ENCODE results near the gene RNF10. TPM values are rescaled to one million over a fixed set of nuclear protein-coding genes. Genes with fewer than 3 reads are reported as not detected.
"Not testable (repeated sequence)": the region's sequence is repeated elsewhere in the genome, so short reads cannot be mapped to it uniquely, and the experiment has no call there.

The RNF10 gene
- 100 to 1,000 TPM; 124 to 217 (median 167) TPM for total RNA-seq

DNA sequence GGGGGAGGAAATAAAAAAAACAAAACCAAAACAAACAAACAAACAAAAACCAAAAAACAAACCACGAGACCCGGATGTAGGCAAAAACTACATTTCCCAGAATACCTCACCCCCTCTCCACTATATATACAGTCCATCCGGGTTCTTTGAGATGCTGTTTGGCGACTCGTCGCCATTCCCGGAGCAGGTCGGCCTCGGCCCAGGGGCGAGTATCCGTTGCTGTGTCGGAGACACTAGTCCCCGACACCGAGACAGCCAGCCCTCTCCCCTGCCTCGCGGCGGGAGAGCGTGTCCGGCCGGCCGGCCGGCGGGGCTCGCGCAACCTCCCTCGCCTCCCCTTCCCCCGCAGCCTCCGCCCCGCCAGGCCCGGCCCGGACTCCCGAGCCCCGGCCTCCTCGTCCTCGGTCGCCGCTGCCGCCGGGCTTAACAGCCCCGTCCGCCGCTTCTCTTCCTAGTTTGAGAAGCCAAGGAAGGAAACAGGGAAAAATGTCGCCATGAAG is at the start of gene RNF10:
Gene RNF10, plus strand, starts transcription at position 154 of the 500 bp plus-strand sequence. CDS start 456 bp downstream, outside the sequence.
- ATAC-seq (ENCODE audit: low FRiP score) (peak; percentile 77), DNase-seq (ENCODE audit: low spot score) (no peak)
- TF ChIP-seq, protein P1, sequence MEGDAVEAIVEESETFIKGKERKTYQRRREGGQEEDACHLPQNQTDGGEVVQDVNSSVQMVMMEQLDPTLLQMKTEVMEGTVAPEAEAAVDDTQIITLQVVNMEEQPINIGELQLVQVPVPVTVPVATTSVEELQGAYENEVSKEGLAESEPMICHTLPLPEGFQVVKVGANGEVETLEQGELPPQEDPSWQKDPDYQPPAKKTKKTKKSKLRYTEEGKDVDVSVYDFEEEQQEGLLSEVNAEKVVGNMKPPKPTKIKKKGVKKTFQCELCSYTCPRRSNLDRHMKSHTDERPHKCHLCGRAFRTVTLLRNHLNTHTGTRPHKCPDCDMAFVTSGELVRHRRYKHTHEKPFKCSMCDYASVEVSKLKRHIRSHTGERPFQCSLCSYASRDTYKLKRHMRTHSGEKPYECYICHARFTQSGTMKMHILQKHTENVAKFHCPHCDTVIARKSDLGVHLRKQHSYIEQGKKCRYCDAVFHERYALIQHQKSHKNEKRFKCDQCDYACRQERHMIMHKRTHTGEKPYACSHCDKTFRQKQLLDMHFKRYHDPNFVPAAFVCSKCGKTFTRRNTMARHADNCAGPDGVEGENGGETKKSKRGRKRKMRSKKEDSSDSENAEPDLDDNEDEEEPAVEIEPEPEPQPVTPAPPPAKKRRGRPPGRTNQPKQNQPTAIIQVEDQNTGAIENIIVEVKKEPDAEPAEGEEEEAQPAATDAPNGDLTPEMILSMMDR (IDR thresholded peaks at IDR 0.05): no peak

DNA sequence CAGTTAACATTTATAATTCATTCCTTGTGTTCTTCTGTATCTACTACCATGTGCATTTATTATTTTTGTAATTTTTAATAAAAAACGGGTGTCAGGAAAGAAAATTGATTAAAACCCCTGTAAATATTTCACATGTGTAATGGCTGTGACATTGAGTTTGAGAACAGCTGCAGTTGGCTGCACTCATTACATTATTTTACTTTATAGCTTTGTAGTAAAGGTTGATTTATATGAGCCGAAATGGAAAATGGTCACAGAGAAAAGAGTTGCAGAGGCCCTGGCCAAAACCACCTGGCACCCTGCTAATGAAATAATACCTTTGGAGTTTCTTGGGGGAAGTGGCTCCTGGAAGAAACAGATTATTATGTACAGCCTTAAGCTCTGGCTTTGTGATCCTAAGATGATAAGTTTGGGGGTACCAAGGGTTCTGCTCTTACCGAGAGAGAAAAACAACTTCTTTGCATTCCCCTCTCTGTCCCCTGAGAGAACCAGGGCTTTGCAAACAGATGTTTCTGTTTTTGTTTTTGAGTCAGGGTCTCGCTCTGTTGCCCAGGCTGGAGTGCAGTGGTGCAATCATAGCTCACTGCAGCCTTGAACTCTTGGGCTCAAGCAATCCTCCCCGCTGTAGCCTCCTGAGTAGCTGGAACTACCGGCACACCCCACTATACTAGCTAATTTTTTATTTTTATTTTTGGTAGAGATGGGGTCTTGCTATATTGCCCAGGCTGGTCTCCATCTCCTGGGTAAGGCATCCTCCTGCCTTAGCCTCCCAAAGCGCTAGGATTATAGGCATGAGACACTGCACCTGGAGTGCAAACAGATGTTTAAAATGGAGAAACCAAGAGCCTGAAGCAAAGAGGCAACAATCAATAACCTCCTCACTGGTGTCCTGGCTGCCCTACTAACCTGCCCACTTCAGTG is 47.9 kb upstream of the RNF10 start:
- DNase-seq (ENCODE audit: low spot score) (no peak), ATAC-seq (ENCODE audit: low FRiP score) (no peak)
- TF ChIP-seq, protein P1 (IDR thresholded peaks at IDR 0.05): no peak

DNA sequence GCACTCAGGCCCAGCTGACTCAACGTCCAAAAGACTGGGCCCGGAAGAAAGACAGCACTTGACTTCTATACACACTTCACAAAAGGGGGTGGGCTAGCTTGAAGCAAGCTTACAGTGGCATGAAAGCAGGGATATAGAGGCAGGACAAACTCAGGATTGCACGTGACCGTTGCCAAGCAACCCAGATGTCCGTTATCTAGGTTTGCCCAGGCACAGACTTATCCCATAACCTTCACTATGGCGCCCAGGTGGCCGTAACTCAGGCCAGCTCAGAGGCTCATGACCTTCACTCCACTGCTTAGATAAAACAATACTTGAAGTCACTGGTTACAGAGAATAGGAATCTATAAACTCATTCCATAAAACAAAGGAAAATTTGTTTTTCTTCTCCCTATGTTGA is 46.6 kb upstream of the RNF10 start:
- ATAC-seq (ENCODE audit: low FRiP score); DNase-seq (ENCODE audit: low spot score): not testable (repeated sequence)

DNA sequence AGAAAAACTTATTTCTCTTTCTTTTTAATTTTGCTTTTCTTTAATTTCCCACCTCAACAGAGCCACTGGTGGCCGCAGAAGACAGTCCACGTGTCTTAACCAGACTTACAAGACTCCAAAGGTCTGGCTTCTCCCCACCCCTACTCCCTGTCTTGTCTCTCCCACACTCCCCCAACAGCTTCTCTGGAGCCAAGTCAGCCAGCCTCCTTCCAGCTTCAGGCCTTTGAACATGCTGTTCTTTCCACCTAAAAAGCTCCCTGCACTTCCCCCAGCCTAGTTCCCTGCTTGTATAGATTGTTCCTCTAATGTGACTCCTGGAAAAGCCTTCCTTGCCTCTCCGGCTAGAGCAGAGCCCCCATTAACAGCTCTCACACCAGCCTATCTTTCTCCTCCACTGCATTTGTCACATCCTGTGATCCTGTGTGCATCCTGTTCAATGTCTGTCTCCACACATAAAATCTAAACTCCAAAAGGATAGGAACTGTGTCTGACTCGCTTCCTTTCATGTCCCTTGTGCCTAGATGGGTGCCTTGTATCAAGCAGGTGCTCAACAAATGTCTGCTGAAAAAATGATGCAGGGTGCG is 46.0 kb upstream of the RNF10 start:
- ATAC-seq (ENCODE audit: low FRiP score) (peak; percentile 63), DNase-seq (ENCODE audit: low spot score) (no peak)
- TF ChIP-seq, protein P1 (IDR thresholded peaks at IDR 0.05): no peak

DNA sequence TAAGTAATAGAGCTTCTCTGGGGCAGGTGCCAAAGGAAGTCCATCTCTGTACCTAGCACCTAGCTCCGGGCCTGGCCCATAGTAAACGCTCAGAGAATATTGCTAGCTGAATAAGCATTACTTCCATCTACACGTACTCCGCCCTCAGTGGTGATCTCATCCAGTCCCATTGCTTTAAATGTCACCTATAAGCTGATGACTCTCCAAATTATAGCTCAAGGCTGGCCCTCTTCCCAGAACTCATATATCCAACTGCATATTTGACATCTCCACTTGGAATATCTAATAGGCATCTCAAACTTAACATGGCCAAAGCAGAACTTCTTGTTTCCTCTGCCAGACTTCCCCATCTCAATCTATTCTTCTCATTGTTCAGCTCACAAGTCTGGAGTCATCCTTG is 45.1 kb upstream of the RNF10 start:
- no peak for DNase-seq (ENCODE audit: low spot score)
- no peak for ATAC-seq (ENCODE audit: low FRiP score)
- TF ChIP-seq, protein P1 (IDR thresholded peaks at IDR 0.05): no peak

DNA sequence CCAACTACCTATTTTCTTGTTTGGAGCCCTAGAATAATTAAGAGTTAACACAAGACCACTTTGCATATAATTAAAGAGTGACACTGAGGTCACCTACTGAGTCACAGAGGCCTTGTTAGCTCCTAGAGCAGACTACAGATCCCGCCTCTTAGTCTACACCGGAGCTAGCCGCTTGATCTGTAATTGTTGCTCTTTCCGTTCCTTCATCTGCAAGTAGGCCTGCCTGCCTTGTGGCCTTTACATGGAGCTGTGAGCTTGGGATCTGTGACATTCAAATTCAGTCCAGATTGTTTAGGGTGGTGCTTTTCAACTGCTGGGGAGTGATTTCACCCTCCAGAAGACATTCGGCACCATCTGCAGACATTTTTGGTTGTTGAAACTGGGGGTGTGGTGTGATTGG is 43.8 kb upstream of the RNF10 start:
- no peak for DNase-seq (ENCODE audit: low spot score)
- TF ChIP-seq, protein P1 (IDR thresholded peaks at IDR 0.05): no peak
- ATAC-seq (ENCODE audit: low FRiP score): no peak

DNA sequence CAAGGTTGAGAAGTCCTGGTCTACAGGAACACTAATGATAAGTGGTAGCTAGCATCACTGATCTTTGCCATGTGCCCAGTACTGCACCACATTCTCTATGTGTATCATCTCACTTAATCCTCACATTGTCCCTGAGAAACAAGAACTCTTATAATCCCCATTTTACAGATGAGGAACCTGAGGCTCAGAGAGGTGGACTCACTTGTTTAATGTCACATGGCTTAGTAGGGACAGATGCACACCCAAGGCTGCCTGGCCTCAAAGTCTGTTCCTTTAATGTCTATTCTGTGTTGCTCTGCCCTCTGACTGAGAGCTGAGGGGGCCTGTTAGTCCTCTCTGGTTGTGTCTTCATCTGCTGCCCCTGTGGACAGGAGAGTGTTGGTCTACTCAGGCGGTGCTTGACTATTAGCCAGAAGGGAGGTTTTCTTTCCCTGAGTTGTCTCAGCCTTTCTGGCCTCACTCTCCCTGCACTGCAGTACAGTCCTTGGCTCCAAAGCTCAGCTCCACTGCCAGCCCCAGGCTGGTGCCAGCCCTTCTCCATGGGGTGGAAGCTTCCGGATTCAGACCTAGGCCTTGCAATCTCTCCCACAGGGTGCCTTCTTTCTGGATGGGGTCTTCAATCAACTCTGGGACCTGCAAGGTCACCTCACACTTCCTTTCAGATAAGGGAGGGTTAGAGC is 43.2 kb upstream of the RNF10 start:
- DNase-seq (ENCODE audit: low spot score) (no peak), ATAC-seq (ENCODE audit: low FRiP score) (no peak)
- TF ChIP-seq, protein P1 (IDR thresholded peaks at IDR 0.05): no peak
